ENCODE results near the gene GAL3ST1. TPM values are rescaled to one million over a fixed set of nuclear protein-coding genes. Genes with fewer than 3 reads are reported as not detected.
"Not testable (repeated sequence)": the region's sequence is repeated elsewhere in the genome, so short reads cannot be mapped to it uniquely, and the experiment has no call there.

GAL3ST1 gene, protein sequence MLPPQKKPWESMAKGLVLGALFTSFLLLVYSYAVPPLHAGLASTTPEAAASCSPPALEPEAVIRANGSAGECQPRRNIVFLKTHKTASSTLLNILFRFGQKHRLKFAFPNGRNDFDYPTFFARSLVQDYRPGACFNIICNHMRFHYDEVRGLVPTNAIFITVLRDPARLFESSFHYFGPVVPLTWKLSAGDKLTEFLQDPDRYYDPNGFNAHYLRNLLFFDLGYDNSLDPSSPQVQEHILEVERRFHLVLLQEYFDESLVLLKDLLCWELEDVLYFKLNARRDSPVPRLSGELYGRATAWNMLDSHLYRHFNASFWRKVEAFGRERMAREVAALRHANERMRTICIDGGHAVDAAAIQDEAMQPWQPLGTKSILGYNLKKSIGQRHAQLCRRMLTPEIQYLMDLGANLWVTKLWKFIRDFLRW
- not detected in 2 replicates for total RNA-seq

DNA sequence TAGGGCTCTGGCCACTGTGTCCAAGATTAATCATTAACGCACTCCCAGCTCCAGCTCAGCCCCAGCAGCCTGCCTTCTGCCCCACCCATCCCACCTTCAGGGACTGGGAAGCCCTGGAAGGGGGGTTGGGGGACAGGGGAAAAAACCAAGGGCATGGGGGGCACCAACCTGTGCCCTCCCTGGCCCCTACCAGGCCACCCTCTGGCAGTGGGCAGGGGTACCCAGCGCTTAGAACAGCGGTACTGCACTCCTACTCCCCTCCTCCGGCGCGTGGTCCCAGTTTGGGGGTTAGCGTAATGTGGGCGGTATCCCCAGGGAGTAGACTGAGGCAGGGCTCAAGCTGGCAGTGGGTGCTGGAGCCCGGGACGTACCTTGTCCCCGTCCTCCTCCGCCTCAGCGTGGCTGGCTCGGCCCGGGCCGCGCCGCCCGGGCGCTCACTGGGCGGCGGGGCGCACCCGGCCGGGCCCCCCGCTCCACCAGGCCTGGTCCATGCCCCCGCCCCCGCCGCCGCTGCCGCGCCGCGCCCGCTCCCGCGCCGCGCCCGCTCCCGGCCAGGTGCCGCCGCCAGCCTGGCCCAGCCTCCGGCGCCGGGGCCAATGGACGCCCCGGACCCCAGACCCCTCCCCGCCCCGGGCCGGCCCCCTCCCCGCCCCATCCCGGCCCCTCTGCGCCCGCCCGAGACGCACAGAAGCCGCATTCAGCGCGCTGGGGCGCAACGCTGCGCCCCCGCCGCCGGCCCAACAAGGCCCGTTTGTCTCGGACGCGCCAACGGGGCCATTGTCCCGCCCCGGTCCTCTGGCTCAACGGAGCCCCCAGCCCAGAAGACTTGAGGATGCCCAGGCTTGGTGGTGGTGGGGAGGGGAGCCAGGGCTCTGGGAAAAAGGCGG is at the start of gene GAL3ST1:
Gene GAL3ST1, minus strand, starts transcription at position 571 of the 887 bp plus-strand sequence. CDS start 17,273 bp downstream, outside the sequence.
- peaks cover 26% of the 10 kb centered on the region for H3K36me3 Mint-ChIP-seq (ENCODE audit: low read depth)
- no peak for DNase-seq (ENCODE audit: low spot score)
- H3K4me3 Mint-ChIP-seq: no peak within 1 kb of the TSS
- intact Hi-C loops (cut with micrococcal nuclease): no loop called here
- peaks cover 4% of the 10 kb centered on the region for H3K27me3 Mint-ChIP-seq (ENCODE audit: insufficient read depth)
- no peak within 1 kb of the TSS for H3K27ac Mint-ChIP-seq
- H3K4me1 Mint-ChIP-seq (ENCODE audit: low read depth): no peaks in the 10 kb centered on the region
- no peaks in the 10 kb centered on the region for H3K9me3 Mint-ChIP-seq

DNA sequence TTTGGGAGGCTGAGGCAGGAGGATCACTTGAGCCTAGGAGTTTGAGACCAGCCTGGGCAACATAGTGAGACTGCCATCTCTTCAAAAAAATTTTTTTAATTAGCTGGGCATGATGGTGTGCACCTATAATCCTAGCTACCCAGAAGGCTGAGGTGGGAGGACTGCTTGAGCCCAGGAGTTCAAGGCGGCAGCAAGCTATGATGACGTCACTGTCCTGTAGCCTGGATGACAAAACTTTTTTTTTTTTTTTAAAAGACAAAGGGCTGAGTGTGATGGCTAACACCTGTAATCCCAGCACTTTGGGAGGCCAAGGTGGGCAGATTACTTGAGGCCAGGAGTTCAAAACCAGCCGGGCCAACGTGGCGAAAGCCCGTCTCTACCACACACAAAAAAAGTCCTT is 45.4 kb upstream of the GAL3ST1 start:
- H3K9me3 Mint-ChIP-seq; intact Hi-C loops (cut with micrococcal nuclease); H3K4me1 Mint-ChIP-seq (ENCODE audit: low read depth); DNase-seq (ENCODE audit: low spot score); H3K27me3 Mint-ChIP-seq (ENCODE audit: insufficient read depth); H3K4me3 Mint-ChIP-seq; H3K36me3 Mint-ChIP-seq (ENCODE audit: low read depth); H3K27ac Mint-ChIP-seq: not testable (repeated sequence)

DNA sequence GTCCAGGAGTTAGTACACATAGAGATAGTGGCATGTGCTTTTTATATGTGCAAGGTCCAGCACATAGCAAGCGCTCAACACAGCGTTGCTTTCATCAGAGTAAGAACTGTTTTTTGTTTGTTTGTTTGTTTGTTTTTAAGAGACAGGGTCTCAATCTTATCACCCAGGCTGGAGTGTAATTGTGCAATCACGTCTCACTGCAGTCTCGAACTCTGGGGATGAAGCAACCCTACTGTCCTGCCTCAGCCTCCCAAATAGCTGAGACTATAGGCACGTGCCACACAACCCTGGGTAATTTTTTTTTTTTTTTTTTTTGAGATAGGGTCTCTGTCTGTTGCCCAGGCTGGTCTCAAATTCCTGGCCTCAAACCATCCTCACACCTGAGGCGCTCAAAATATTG is 43.4 kb upstream of the GAL3ST1 start:
- Mint-ChIP-seq H3K9me3 (no peaks in the 10 kb centered on the region), H3K27ac (no peak overlapping the region), H3K4me1 (ENCODE audit: low read depth) (no peaks in the 10 kb centered on the region), H3K4me3 (no peak overlapping the region), H3K36me3 (ENCODE audit: low read depth) (no peaks in the 10 kb centered on the region), H3K27me3 (ENCODE audit: insufficient read depth) (no peaks in the 10 kb centered on the region)
- DNase-seq (ENCODE audit: low spot score): no peak
- intact Hi-C loops (cut with micrococcal nuclease): no loop called here

GRCh38 chr22:30615543-30615954 is 41.1 kb upstream of the GAL3ST1 start:
- H3K4me3 Mint-ChIP-seq: no peak overlapping the region
- H3K4me1 Mint-ChIP-seq (ENCODE audit: low read depth): peaks cover 10% of the 10 kb centered on the region
- intact Hi-C loops (cut with micrococcal nuclease): no loop called here
- H3K9me3 Mint-ChIP-seq: no peaks in the 10 kb centered on the region
- H3K36me3 Mint-ChIP-seq (ENCODE audit: low read depth): no peaks in the 10 kb centered on the region
- no peaks in the 10 kb centered on the region for H3K27me3 Mint-ChIP-seq (ENCODE audit: insufficient read depth)
- no peak for DNase-seq (ENCODE audit: low spot score)
- H3K27ac Mint-ChIP-seq: no peak overlapping the region

DNA sequence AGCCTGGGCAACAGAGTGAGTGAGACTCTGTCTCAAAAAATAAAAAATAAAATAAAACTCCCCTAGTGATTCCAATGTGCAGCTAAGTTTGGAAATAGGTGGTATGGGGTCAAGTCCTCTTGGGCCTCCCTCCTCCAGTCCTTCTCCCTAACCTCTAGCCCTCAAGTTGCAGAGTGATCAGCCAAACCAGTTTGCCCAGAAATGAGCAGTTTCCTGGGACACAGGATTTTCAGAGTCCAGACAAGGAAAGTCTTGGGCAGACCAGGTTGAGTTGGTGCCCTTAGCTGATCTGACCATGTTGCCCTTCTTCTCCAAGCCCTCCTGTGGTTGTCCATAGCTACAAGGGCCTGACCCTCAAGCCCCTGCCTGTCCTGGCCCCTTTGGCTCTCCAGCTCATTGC is 40.4 kb upstream of the GAL3ST1 start:
- Mint-ChIP-seq H3K4me1 (ENCODE audit: low read depth) (peaks cover 16% of the 10 kb centered on the region), H3K36me3 (ENCODE audit: low read depth) (no peaks in the 10 kb centered on the region), H3K9me3 (no peaks in the 10 kb centered on the region), H3K27ac (no peak overlapping the region), H3K27me3 (ENCODE audit: insufficient read depth) (no peaks in the 10 kb centered on the region), H3K4me3 (no peak overlapping the region)
- no peak for DNase-seq (ENCODE audit: low spot score)
- intact Hi-C loops (cut with micrococcal nuclease): no loop called here

DNA sequence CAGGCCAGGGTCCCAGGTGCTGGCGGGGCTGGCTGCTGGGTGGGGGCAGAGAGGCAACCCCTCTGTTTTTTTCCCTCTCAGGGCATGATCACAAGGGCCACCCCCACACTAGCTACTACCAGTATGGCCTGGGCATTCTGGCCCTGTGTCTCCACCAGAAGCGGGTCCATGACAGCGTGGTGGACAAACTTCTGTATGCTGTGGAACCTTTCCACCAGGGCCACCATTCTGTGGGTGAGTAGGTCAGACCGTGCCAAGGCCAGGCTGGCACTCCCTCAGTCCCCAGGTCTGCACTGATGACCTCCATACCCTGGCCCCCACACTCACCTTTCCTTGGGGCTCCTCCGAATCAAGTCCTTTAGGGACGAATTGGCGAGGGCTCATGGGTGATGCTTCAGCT is 39.8 kb upstream of the GAL3ST1 start:
- no peaks in the 10 kb centered on the region for H3K9me3 Mint-ChIP-seq
- DNase-seq (ENCODE audit: low spot score): no peak
- no peak overlapping the region for H3K27ac Mint-ChIP-seq
- intact Hi-C loops (cut with micrococcal nuclease): no loop called here
- peaks cover 23% of the 10 kb centered on the region for H3K4me1 Mint-ChIP-seq (ENCODE audit: low read depth)
- peaks cover 1% of the 10 kb centered on the region for H3K36me3 Mint-ChIP-seq (ENCODE audit: low read depth)
- H3K27me3 Mint-ChIP-seq (ENCODE audit: insufficient read depth): no peaks in the 10 kb centered on the region
- H3K4me3 Mint-ChIP-seq: no peak overlapping the region

GRCh38 chr22:30612789-30613188 is 38.3 kb upstream of the GAL3ST1 start:
- Mint-ChIP-seq H3K9me3 (no peaks in the 10 kb centered on the region), H3K36me3 (ENCODE audit: low read depth) (peaks cover 1% of the 10 kb centered on the region), H3K27ac (no peak overlapping the region), H3K27me3 (ENCODE audit: insufficient read depth) (no peaks in the 10 kb centered on the region), H3K4me3 (no peak overlapping the region), H3K4me1 (ENCODE audit: low read depth) (peaks cover 37% of the 10 kb centered on the region)
- no peak for DNase-seq (ENCODE audit: low spot score)
- intact Hi-C loops (cut with micrococcal nuclease): no loop called here

DNA sequence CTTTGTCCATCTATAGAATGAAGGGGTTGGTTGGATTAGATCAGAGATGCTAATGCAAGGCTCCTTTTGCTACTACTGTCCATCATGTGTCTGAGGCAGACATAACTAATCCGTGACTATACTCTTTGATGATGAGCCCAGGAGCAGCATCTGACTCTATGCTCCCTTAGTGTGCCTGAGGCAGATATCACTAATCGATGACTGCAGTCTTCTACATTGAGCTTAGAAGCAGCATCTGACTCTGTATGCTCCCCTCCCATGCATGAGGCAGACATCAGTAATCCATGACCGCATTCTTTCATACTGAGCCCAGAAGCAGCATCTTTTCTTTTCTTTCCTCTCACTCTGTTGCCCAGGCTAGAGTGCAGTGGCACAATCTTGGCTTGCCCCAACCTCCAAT is 36.7 kb upstream of the GAL3ST1 start:
- Mint-ChIP-seq H3K4me3 (no peak overlapping the region), H3K9me3 (no peaks in the 10 kb centered on the region), H3K27ac (no peak overlapping the region), H3K4me1 (ENCODE audit: low read depth) (peaks cover 52% of the 10 kb centered on the region), H3K27me3 (ENCODE audit: insufficient read depth) (no peaks in the 10 kb centered on the region), H3K36me3 (ENCODE audit: low read depth) (peaks cover 1% of the 10 kb centered on the region)
- intact Hi-C loops (cut with micrococcal nuclease): no loop called here
- no peak for DNase-seq (ENCODE audit: low spot score)

- Mint-ChIP-seq H3K9me3 (no peaks in the 10 kb centered on the region), H3K27me3 (ENCODE audit: insufficient read depth) (no peaks in the 10 kb centered on the region), H3K4me3 (no peak overlapping the region), H3K4me1 (ENCODE audit: low read depth) (peaks cover 60% of the 10 kb centered on the region), H3K36me3 (ENCODE audit: low read depth) (peaks cover 1% of the 10 kb centered on the region), H3K27ac (no peak overlapping the region)
- DNase-seq (ENCODE audit: low spot score): no peak
- intact Hi-C loops (cut with micrococcal nuclease): no loop called here
Measured at GRCh38 chr22:30610299-30610698, 35.8 kb upstream of the GAL3ST1 start.

DNA sequence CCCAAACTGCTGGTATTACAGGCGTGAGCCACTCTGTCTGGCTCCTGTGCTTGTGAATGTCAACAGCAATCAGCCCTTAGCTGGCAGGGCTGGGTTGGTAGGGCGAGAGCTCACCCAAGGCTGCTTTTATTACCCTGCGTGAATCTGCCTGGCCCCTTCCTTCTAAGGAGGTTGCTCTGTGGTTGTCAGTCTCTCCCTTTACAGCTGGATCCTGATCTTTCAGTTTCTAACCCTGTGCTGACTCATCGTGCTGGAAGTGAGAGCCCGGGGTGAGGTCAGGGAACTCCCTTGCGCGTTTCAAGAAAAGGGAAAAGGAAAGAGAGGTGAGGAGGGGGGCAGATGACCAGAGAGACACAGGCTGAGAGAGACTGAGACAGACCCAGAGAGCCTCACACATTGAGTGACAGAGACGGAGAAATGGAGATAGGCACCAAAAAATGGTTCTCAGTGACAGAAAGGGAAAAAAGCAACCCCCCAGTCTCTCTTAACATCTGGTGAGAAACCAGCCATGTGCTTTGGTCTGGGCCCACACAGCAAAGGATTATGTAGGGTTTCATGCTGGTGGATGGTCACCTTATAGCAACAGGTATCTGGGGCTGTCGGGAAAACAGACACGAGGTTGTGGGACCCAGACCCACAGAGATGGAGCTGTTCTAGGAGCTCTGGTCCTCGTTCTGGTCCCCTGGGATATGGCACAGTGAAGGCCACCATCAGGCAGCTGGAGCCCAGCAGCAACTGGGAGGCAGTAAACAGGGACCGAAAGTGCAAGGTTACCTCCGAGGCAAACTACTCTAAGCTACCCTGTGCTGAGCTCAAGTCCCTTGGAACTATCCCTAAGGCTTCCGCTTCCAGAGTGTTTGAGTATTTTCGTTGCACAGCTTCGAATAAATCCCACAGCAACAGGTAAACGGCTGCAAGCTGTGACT is 35.1 kb upstream of the GAL3ST1 start:
- DNase-seq (ENCODE audit: low spot score): peak; percentile 52
- Mint-ChIP-seq H3K9me3 (no peaks in the 10 kb centered on the region), H3K27ac (peak overlapping the region; percentile 66), H3K27me3 (ENCODE audit: insufficient read depth) (no peaks in the 10 kb centered on the region), H3K36me3 (ENCODE audit: low read depth) (peaks cover 1% of the 10 kb centered on the region), H3K4me1 (ENCODE audit: low read depth) (peaks cover 61% of the 10 kb centered on the region), H3K4me3 (peak overlapping the region; percentile 38)
- intact Hi-C loops (cut with micrococcal nuclease): loop anchor here (1.0 kb wide), 3 partner anchors 17 to 136 kb away; no protein-coding TSS in a partner anchor

- H3K27ac Mint-ChIP-seq: no peak overlapping the region
- no peak overlapping the region for H3K4me3 Mint-ChIP-seq
- DNase-seq (ENCODE audit: low spot score): no peak
- intact Hi-C loops (cut with micrococcal nuclease): no loop called here
- H3K36me3 Mint-ChIP-seq (ENCODE audit: low read depth): peaks cover 1% of the 10 kb centered on the region
- no peaks in the 10 kb centered on the region for H3K9me3 Mint-ChIP-seq
- no peaks in the 10 kb centered on the region for H3K27me3 Mint-ChIP-seq (ENCODE audit: insufficient read depth)
- H3K4me1 Mint-ChIP-seq (ENCODE audit: low read depth): peaks cover 61% of the 10 kb centered on the region
Measured at GRCh38 chr22:30607939-30608338, 33.5 kb upstream of the GAL3ST1 start.

DNA sequence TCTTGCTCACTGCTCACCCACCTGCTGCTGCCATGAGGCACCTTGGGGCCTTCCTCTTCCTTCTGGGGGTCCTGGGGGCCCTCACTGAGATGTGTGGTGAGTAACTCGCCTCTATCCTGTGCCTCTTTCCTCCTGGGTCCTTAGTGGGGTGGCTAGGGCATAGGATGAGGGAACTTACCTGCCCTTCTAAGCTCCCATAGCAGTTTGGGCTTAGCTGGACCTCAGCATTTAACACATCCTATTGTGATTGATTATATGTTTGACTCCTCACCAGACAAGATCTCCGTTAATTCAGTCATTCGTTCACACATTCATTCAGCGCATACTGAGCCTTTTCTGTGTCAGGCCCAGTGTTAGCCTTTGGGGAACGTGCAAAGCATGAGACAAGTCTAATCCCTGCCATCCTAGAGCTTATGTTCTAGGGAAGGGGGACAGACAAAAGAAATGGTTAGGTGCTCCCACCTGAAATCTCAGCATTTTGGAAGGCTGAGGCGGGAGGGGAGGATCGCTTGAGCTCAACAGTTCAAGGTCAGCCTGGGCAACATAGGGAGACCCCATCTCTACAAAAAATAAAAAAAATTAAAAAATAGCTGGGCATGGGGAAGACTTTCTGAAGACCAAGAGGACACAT is 33.0 kb upstream of the GAL3ST1 start:
- H3K36me3 Mint-ChIP-seq (ENCODE audit: low read depth): peaks cover 1% of the 10 kb centered on the region
- peaks cover 61% of the 10 kb centered on the region for H3K4me1 Mint-ChIP-seq (ENCODE audit: low read depth)
- H3K4me3 Mint-ChIP-seq: peak overlapping the region; percentile 82
- intact Hi-C loops (cut with micrococcal nuclease): no loop called here
- DNase-seq (ENCODE audit: low spot score): no peak
- H3K9me3 Mint-ChIP-seq: no peaks in the 10 kb centered on the region
- H3K27me3 Mint-ChIP-seq (ENCODE audit: insufficient read depth): no peaks in the 10 kb centered on the region
- H3K27ac Mint-ChIP-seq: peak overlapping the region; percentile 47
